Measurements from ENCODE around the gene MLLT1.

GRCh38 chr19:6213696-6214641, 65.8 kb downstream of the MLLT1 start:
- TF ChIP-seq MAX (IDR thresholded peaks at IDR 0.05) (no peak), REST (IDR thresholded peaks at IDR 0.05) (no peak), CTCF (IDR thresholded peaks at IDR 0.05; ENCODE audit: low read depth, low read length, missing input control) (no peak), FOXA2 (IDR thresholded peaks at IDR 0.05) (no peak), SP1 (IDR thresholded peaks at IDR 0.05) (no peak), EGR1 (IDR thresholded peaks at IDR 0.05; ENCODE audit: low read depth in 2 of 2) (no peak), RXRA (IDR thresholded peaks at IDR 0.05) (no peak), GABPA (IDR thresholded peaks at IDR 0.05 in 1 of 2, conservative IDR thresholded peaks at IDR 0.05 in 1 of 2) (no peak), JUND (IDR thresholded peaks at IDR 0.05) (no peak), FOXA1 (IDR thresholded peaks at IDR 0.05) (no peak), RAD21 (IDR thresholded peaks at IDR 0.05) (no peak)
